SH-SY5Y (cell line): ENCODE measurements around the gene SMIM10.

Experiments
- GATA2 ChIP-seq: IDR thresholded peaks from 2 replicates; pipeline ENCODE4 v1.6.1; 2011; ENCODE audit warnings: mild to moderate bottlenecking, low read depth, low read length
- GATA3 ChIP-seq: IDR thresholded peaks from 2 replicates; pipeline ENCODE4 v1.6.1; 2011; ENCODE audit warnings: low read depth, mild to moderate bottlenecking, low read length, moderate library complexity

DNA sequence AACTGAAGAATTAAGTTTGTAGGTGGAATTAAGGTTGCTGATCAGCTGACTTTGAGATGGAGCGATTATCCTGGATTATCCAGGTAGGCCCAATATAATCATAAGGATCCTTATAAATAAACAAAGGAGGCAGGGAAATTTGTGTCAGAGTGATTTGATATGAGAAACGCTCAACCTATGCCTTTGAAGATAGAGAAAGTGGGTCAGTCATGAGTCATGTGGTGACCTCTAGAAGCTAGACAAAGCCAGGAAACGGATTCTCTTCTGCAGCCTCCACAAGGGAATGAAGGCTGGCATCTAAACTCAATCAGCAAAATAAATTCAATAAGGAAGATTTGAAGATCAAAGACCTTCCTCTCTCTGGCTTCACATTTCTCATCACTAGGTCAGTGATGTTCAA is 41.5 kb upstream of the SMIM10 start:
- no peak for TF ChIP-seq GATA2
- TF ChIP-seq GATA3 = no peak
